Spleen (tissue), 11 donors: ENCODE results near the gene SNRNP70. TPM values are rescaled to one million over a fixed set of nuclear protein-coding genes. Genes with fewer than 3 reads are reported as not detected.
"Not testable (repeated sequence)": the region's sequence is repeated elsewhere in the genome, so short reads cannot be mapped to it uniquely, and the experiment has no call there.

Experiments
- DNase-seq: peaks from one replicate; pipeline ENCODE4 v3.0.0-alpha.2; 2020
- H3K27ac ChIP-seq, 8 donors: fragments of 200-600 bp; sonication (generic) in 7 of 8; 1 replicate in 4 of 8; 2 replicates in 4 of 8; pipeline versions ENCODE4 v1.5.0 to v1.8.0; 2016 to 2021; ENCODE audit warnings: inconsistent platforms in 4 of 8, mild to moderate bottlenecking in 4 of 8, moderate library complexity in 1 of 8
- H3K27me3 ChIP-seq, 7 donors: fragments of 200-600 bp; sonication (generic) in 6 of 7; replicated peaks in 1 of 7; 1 replicate in 4 of 7; 2 replicates in 3 of 7; pipeline versions ENCODE4 v1.5.0 to v1.8.0; 2016 to 2021; ENCODE audit warnings: inconsistent platforms in 3 of 7, mild to moderate bottlenecking in 1 of 7
- H3K36me3 ChIP-seq, 6 donors: fragments of 200-600 bp; sonication (generic) in 5 of 6; 1 replicate in 4 of 6; 2 replicates in 2 of 6; pipeline versions ENCODE4 v1.5.0 to v1.8.0; 2016 to 2021; ENCODE audit warnings: inconsistent platforms in 2 of 6
- H3K4me1 ChIP-seq, 6 donors: fragments of 200-600 bp; sonication (generic) in 5 of 6; 1 replicate in 3 of 6; 2 replicates in 3 of 6; pipeline versions ENCODE4 v1.5.0 to v1.8.0; 2016 to 2021; ENCODE audit warnings: inconsistent platforms in 3 of 6
- H3K4me3 ChIP-seq, 8 donors: fragments of 200-600 bp; sonication (generic) in 7 of 8; 1 replicate in 4 of 8; 2 replicates in 4 of 8; pipeline versions ENCODE4 v1.5.0 to v1.8.0; 2016 to 2021; ENCODE audit warnings: inconsistent platforms in 4 of 8, mild to moderate bottlenecking in 4 of 8, moderate library complexity in 2 of 8
- H3K9me3 ChIP-seq, 8 donors: fragments of 200-600 bp; sonication (generic) in 7 of 8; 1 replicate in 4 of 8; 2 replicates in 4 of 8; pipeline versions ENCODE4 v1.5.0 to v1.8.0; 2016 to 2021; ENCODE audit warnings: inconsistent platforms in 4 of 8
- CTCF ChIP-seq, 11 experiments: fragments of 200-600 bp in 7 of 11; fragments of 450-650 bp in 4 of 11; sonication (generic) in 4 of 11; IDR thresholded peaks in 8 of 11; conservative IDR thresholded peaks in 3 of 11; 1 replicate in 7 of 11; 2 replicates in 4 of 11; pipeline versions ENCODE4 v1.4.0 to v1.8.0; 2016 to 2021; ENCODE audit warnings: antibody characterized with exemption in 11 of 11, inconsistent platforms in 4 of 11, mild to moderate bottlenecking in 1 of 11
- POLR2A ChIP-seq, 3 donors: fragments of 450-650 bp; IDR thresholded peaks; one replicate each; pipeline ENCODE4 v1.5.1; 2017; ENCODE audit warnings: antibody characterized with exemption in 3 of 3, mild to moderate bottlenecking in 1 of 3
- POLR2AphosphoS5 ChIP-seq, 3 donors: sonication (generic); formaldehyde crosslinking; IDR thresholded peaks; one replicate each; pipeline ENCODE4 v1.5.1; 2017; ENCODE audit warnings: antibody characterized with exemption in 3 of 3
- WGBS, 5 donors: extraction: QIAGEN DNeasy Blood & Tissue Kit in 3 of 5; methylation state at CpG; one replicate each; pipeline versions ENCODE4 v1.1.5 to v1.1.7; 2013 to 2018; 5-methylcytosine and 5-hydroxymethylcytosine counted together
- intact Hi-C: fragments of 100-400 bp; cut with DNase I; formaldehyde crosslinking; loops from one replicate; pipeline ENCODE4 v1.15.0; 2023; ENCODE audit warnings: low total_unique reads
- polyA plus RNA-seq, 3 donors: library from polyadenylated mRNA; stranded (reverse); fragments of 200-250 nt; gene quantifications; one replicate each; pipeline ENCODE4 v1.2.1, GENCODE V29; 2013
- total RNA-seq, 7 donors: library from RNA; depleted of rRNA in 3 of 7; stranded (reverse); fragments of >200 nt in 3 of 7; fragmentation: NEBNext Ultra II Directional in 4 of 7; extraction: Animal tissue kit (Norgen Biotek cat#: 25700) in 4 of 7; gene quantifications; one replicate each; pipeline versions ENCODE4 v1.1.0 to v1.2.1, GENCODE V29; 2016 to 2021
- donor health status: healthy with polysubstance abuse.
- donor health status: DM: no; HTN: no; CAD: no; lungs with moderate emphysema.
- donor health status: DM: no; HTN: no; CAD: no.
- donor health status: Bipolar disorder and iron deficiency.
- donor health status: healthy.
- donor health status: DM: no; HTN: no; CAD: no.
- donor health status: DM: yes; HTN: yes; CAD: no.

The SNRNP70 gene
- total and polyA plus RNA-seq, 10 donors, result 198 to 559 (median 272) TPM

DNA sequence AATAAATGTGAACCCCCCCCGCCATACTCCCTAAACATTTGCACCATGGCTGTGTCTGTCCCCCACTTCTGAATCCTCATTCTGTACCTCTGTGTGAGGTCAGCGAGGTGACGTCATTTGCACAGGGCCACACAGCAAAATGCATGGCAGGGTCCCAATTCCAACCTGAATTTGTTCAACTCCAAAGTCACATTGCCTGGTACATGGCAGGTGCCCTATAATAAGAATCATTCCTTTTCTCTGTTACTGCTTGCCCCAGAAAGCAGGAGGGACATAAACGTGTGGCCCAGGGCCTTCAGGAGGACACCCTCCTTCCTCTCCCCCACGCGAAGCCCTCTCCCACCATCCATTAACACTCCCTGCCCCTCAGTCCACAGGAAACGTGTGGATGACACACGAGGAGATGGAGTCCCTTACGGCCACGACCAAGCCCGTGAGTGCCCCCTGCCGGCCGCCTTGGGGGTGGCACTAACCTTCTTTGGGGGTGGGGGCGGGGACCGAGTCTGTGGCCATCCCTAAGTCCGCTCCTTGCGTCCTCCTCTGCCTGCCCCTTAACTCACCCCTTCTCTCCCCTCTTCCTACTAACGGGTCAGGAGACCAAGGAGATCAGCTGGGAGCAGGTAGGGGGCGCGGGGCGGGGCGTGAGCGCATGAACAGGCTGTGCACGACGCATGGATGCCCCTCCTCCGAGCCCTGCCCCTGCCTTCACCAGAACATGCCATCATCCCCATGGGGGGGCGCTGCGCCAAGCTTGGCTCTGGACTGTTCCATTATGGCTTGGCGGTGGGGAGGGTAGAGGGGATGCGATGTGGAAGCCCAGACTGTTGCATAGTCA is 60.5 kb downstream of the SNRNP70 start:
- peaks cover 16 to 56% (median 44%) of the 10 kb centered on the region in 6 donors for H3K4me1 ChIP-seq

DNA sequence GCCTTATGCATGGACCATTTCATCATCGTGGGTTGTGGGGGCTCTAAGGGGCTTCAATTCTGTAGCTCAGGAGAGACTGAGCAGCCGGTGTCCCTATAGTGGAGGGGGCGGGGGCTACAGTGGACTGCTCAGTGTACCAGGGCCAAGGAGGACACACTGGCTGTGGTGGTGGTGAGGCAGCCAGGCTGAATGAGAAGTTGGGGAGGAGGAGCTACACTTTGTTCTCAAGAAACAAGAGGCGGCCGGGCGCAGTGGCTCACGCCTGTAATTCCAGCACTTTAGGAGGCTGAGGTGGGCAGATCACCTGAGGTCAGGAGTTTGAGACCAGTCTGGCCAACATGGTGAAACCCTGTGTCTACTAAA is 61.1 kb downstream of the SNRNP70 start:
- not testable (repeated sequence) for DNase-seq, H3K27ac ChIP-seq, H3K9me3 ChIP-seq, H3K36me3 ChIP-seq
- Histone ChIP-seq H3K4me1 (peaks cover 16 to 62% (median 50%) of the 10 kb centered on the region in 6 donors), H3K4me3 (peak overlapping the region in 1 of 8 donors; percentile 49), H3K27me3 (peaks cover 0 to 95% (median 34%) of the 10 kb centered on the region in 7 donors)
- intact Hi-C loops, result loop anchor here (10.0 kb wide), 1 partner anchor 52 kb away; no protein-coding TSS in a partner anchor
- WGBS, 5 donors, result 45 to 58% (median 53%) methylated on average over 4 to 7 of the region's 7 CpGs

More for the DNA sequence above, 60.5 kb downstream of the SNRNP70 start:
- intact Hi-C loops, result loop anchor here (10.0 kb wide), 1 partner anchor 51 kb away; no protein-coding TSS in a partner anchor
- Histone ChIP-seq H3K36me3 (no peaks in the 10 kb centered on the region), H3K27ac (no peak overlapping the region), H3K27me3 (peaks cover 0 to 89% (median 34%) of the 10 kb centered on the region in 7 donors), H3K4me3 (peak overlapping the region in 2 of 8 donors; percentile 8 to 49), H3K9me3 (no peaks in the 10 kb centered on the region)
- TF ChIP-seq POLR2A (IDR thresholded peaks at IDR 0.05) (no peak), CTCF (IDR thresholded peaks at IDR 0.05 in 8 of 11, conservative IDR thresholded peaks at IDR 0.05 in 3 of 11) (peak; percentile 67 to 94 (median 85)), POLR2AphosphoS5 (IDR thresholded peaks at IDR 0.05) (peak in 2 of 3 donors; percentile 21 to 32)
- peak; percentile 93 for DNase-seq
- WGBS, 5 donors, result 8 to 14% (median 8%) methylated on average over 20 to 30 of the region's 30 CpGs

GRCh38 chr19:49148044-49148682 is 62.9 kb downstream of the SNRNP70 start:
- DNase-seq, result no peak
- TF ChIP-seq POLR2A (IDR thresholded peaks at IDR 0.05), result no peak
- TF ChIP-seq CTCF (IDR thresholded peaks at IDR 0.05 in 8 of 11, conservative IDR thresholded peaks at IDR 0.05 in 3 of 11), result no peak
- peak in 2 of 3 donors; percentile 19 to 41 for TF ChIP-seq POLR2AphosphoS5 (IDR thresholded peaks at IDR 0.05)
- peaks cover 0 to 6% (median 0%) of the 10 kb centered on the region in 8 donors for H3K9me3 ChIP-seq
- WGBS, 5 donors, result 58 to 74% (median 71%) methylated on average over 11 of the region's 11 CpGs
- peak overlapping the region in 6 of 8 donors; percentile 11 to 76 (median 65) for H3K27ac ChIP-seq
- intact Hi-C loops, result loop anchor here (10.0 kb wide), 1 partner anchor 53 kb away; no protein-coding TSS in a partner anchor
- peak overlapping the region in 6 of 8 donors; percentile 14 to 75 (median 58) for H3K4me3 ChIP-seq
- H3K4me1 ChIP-seq, result peaks cover 16 to 59% (median 52%) of the 10 kb centered on the region in 6 donors
- peaks cover 0 to 100% (median 34%) of the 10 kb centered on the region in 7 donors for H3K27me3 ChIP-seq
- H3K36me3 ChIP-seq, result no peaks in the 10 kb centered on the region

- 4 to 8% (median 5%) methylated on average over 34 to 49 of the region's 49 CpGs for WGBS, 5 donors
- DNase-seq, result peak; percentile 90
- peak overlapping the region in 7 of 8 donors; percentile 60 to 76 (median 70) for H3K27ac ChIP-seq
- H3K4me1 ChIP-seq, result peaks cover 16 to 57% (median 50%) of the 10 kb centered on the region in 6 donors
- H3K27me3 ChIP-seq, result peaks cover 0 to 94% (median 34%) of the 10 kb centered on the region in 7 donors
- peaks cover 0 to 6% (median 0%) of the 10 kb centered on the region in 8 donors for H3K9me3 ChIP-seq
- intact Hi-C loops, result loop anchor here (10.0 kb wide), 1 partner anchor 54 kb away; no protein-coding TSS in a partner anchor
- TF ChIP-seq POLR2A (IDR thresholded peaks at IDR 0.05), result no peak
- TF ChIP-seq POLR2AphosphoS5 (IDR thresholded peaks at IDR 0.05), result peak in 2 of 3 donors; percentile 72 to 75
- peak overlapping the region; percentile 44 to 75 (median 60) for H3K4me3 ChIP-seq
- no peaks in the 10 kb centered on the region for H3K36me3 ChIP-seq
These were observed 63.8 kb downstream of the SNRNP70 start for GRCh38 chr19:49148784-49149651.
